ENCODE measurements around the gene RLN1. TPM values are rescaled to one million over a fixed set of nuclear protein-coding genes. Genes with fewer than 3 reads are reported as not detected.

Gene RLN1
- total RNA-seq (2022; extraction: Qiagen RNA extraction; ENCODE audit: low read depth): not detected in 5 replicates

GRCh38 chr9:5338992-5339981, at the start of gene RLN1:
RLN1 (minus strand) TSS chr9:5339876; CDS start chr9:5339746, 130 bp downstream.

GRCh38 chr9:5303840-5304795, 35.6 kb downstream of the RLN1 start, which contains the start of gene RLN2:
RLN2 (minus strand) TSS chr9:5304716; CDS start chr9:5304580, 136 bp downstream.

Other genes starting within 250 kb of the RLN1 start
- not detected in 5 replicates for gene INSL6, start 154.2 kb downstream of the RLN1 start, total RNA-seq (2022; extraction: Qiagen RNA extraction; ENCODE audit: low read depth)
- 15.5 to 17.9 TPM (median 16.0 TPM) in 5 replicates for gene INSL4, start 108.5 kb downstream of the RLN1 start, total RNA-seq (2022; extraction: Qiagen RNA extraction; ENCODE audit: low read depth)
- 0.17 TPM in 1 of 5 replicates, not detected in the others for gene RLN2, start 35.2 kb downstream of the RLN1 start, total RNA-seq (2022; extraction: Qiagen RNA extraction; ENCODE audit: low read depth)
- gene PLGRKT, start 98.0 kb upstream of the RLN1 start, total RNA-seq (2022; extraction: Qiagen RNA extraction; ENCODE audit: low read depth): 22.9 to 27.2 TPM (median 23.5 TPM) in 5 replicates
- gene CD274, start 110.7 kb upstream of the RLN1 start, total RNA-seq (2022; extraction: Qiagen RNA extraction; ENCODE audit: low read depth): 2.1 to 2.5 TPM (median 2.2 TPM) in 5 replicates
- 0.33 to 0.59 TPM (median 0.36 TPM) in 5 replicates for gene PDCD1LG2, start 170.7 kb upstream of the RLN1 start, total RNA-seq (2022; extraction: Qiagen RNA extraction; ENCODE audit: low read depth)